GM19043 (cell line): ENCODE results near the gene EEF2.
"Not testable (repeated sequence)": the region's sequence is repeated elsewhere in the genome, so short reads cannot be mapped to it uniquely, and the experiment has no call there.

ENCODE experiments used
- ATAC-seq: cut with Tn5 transposase; IDR thresholded peaks from one replicate; pipeline ENCODE4 v1.9.1; 2021; ENCODE audit warnings: low read depth; ENCODE audit not compliant: unreplicated experiment

EEF2 gene

GRCh38 chr19:3970808-3971598, 14.3 kb downstream of the EEF2 start, which contains the start of gene DAPK3:
DAPK3 (minus strand) TSS chr19:3971099; CDS start chr19:3969735, 1,364 bp downstream.
- ATAC-seq, result peak; percentile 92

- ATAC-seq, result no peak
Measured at GRCh38 chr19:3970313-3970807, 14.9 kb downstream of the EEF2 start.

- no peak for ATAC-seq
Measured at GRCh38 chr19:3969435-3970312, 15.6 kb downstream of the EEF2 start.

DNA sequence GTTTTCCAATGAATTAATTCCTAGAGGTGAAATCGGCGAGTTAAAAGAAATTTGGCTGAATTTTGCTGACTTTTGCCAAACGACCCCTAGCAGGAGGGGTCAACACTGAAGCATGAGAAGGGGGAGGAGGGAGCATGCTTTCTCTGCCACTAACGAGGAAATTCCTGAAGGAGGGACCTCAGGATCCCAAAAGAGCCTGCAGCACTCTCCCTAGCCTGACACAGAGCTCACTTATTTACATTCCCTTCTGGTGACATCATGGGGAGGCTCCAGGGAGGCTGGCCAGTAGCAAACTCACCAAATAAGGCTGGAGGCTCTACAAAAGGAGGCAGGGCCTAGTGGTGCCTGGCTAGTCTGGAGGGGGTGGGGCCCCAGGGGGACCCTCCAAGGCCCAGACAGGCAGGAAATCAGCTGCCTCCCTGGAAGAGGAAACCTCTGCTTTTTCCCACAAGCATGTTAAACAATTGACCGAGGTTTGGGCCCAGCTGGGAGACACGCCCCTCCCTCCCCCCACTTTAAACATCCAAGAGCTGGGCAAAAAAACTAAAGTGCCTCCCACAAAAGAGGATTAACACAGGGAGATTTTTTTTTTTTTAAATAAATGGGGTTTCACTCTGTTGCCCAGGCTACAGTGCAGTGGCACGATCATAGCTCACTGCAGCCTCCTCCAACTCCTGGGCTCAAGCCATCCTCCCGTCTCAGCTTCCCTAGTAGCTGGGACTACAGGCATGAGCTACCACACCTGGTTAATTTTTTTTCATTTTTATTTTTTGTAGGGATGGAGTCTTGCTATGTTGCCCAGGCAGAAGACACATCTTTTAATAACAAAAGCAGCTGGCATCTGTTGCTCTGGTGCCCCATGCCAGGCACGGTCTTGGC, 16.5 kb downstream of the EEF2 start:
- no peak for ATAC-seq

GRCh38 chr19:3967983-3968382, 17.3 kb downstream of the EEF2 start:
- not testable (repeated sequence) for ATAC-seq

DNA sequence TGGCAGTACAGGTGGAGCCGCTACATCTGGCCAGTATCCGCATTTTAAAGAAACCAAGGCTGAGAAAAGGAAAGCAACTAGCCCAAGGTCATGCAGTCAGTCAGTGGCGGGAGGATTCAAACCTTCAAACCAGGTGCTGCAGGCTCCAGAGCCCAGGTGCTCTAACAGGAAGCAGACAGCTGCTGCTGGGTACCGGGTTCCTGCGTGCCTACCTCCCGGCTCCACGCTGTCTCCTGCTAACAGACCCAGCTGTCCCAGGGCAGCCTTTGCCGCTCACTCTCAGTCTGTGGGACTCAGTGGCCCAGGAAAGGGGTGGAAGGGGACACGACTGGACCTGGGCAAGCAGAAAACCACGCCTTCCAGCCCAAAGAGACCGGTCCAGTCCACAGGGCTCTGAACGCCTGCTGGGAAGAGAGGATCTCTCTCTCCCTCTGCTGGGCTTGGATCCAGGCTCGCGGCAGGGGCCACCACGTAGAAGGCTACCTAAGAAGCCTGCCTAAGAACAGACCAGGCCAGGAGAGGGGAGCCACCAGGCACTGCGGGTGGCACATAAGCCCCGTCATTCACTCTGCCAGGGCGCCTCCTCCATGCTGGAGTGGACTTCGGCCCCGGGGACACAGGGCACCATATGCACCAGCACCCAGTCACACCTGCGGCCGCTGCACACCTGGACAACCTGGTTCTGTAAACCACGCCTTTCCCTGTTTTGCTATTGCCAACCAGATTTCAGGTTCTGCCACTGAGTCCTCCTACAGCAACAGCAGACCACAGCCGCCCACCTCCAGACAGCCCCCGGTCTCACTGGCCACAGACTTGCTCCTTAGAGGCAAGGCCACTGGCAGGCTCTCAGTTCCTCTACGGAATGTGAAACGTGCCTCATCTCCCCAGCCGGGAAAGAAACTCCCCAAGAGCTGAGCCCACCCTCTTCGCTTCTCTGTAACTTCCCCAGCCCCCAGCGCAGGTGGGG, 18.9 kb downstream of the EEF2 start:
- no peak for ATAC-seq

DNA sequence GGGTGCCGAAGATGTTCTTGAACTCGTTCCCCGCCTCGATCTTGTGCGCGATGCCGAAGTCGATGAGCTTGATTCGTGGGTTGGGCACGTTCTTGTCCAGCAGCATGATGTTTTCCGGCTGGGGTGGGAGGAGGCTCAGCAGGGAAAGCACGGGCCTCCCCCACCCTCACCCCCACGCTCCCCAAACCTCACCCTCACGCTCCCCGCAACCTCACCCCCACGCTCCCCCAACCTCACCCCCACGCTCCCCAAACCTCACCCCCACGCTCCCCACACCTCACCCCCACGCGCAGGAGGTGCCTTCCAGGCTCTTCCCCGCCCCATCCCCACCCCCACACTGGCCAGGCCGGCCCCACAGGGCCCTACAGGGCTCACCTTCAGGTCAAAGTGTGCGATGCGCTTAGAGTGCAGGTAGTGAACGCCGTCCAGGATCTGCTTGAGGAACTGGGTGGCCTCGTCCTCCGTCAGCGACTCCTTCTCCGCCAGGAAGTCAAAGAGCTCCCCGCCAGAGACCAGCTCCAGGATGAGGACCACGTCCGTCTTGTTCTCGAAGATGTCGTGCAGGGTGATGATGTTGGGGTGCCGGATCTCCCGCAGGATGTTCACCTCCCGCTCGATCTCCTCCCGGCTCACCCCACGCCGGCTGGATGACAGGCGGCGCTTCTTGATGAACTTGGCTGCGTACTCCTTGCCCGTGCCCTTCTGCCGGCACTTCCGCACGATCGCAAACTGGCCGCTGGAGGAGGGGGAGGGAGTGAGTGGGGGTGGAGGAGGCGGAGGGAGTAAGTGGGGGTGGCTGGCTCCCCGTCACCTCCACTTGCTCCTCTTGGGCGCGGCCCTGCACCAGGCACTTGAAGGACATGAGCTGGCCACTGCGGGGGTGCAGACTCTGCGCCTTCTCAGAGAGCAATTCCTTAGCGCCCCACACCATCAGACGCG, 20.7 kb downstream of the EEF2 start:
- ATAC-seq, result no peak

DNA sequence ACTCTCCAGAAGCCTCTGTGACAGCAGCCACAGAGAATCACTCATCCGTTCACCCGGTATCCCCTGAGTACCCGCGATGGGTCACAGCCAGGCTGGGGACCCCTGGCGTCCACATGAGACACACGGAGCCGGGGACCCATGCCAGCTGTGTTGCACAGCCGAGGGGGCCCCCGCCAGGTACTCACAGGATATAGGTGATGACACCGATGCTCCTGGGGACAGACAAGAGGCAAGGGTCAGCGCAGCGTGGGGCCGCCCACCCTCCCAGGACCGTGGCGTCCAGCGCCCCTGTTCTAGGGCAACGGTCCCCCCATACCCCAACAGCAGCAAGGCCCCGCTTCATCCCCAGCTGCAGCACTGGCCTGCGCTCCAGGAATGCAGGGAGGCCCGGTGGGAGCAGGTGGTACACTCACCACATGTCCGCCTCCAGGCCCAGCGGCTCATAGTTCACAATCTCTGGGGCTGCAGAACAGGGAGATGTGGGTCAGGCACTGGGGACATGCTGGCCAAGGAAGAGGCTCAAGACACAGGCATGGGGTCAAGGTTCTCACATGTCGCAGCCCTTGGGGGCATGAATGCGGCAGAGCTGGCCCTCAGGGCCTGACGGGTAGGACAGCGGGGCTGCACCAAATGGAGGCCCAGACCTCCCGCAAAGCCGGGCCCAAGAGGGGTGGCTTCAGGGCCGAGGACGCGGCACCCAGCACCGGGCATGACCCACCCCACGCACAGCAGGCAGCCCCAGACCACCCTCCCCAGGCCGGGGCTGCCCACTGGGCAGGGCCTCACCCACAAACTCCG, 21.6 kb downstream of the EEF2 start:
- ATAC-seq, result no peak

- ATAC-seq, result no peak
Measured at GRCh38 chr19:3961007-3961406, 24.3 kb downstream of the EEF2 start.

DNA sequence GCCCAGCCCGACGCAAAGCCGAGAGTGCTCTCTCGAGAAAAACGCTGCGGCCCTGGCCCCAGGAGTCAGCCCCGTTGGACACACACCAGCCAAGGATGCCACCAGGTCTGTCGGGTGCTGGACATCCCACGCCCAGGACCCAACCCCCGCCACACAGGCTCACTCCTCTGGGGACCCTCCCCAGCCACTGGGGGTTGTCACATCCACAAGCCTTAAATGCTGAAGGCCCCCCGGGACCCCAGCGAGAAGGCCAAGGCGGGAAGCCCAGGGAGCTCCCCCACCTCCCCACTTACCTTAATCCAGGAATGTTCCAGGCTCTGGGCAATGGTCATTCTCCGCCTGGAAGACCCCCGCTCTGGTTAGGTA, 25.5 kb downstream of the EEF2 start:
- no peak for ATAC-seq

GRCh38 chr19:3958836-3959765, 26.2 kb downstream of the EEF2 start:
- ATAC-seq, result no peak

DNA sequence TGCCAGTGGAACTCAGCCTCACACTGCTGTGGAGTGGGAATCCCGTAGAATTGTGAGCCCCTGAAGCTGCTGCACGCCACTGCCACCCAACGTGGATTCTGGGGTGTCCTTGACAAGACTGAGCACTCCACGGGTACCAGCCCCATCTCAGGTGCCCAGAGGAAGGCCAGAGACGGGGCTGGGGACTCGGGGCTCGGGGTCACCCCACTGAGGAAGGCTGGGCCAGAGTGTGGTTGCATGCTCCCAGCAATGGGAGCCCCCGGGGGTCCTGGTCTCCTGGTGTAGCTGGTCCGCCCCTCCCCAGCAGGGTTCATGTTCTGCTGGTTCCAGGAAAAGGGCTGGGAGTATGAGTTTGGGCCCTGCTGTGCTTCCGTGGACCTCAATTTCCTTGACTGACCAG, 29.6 kb downstream of the EEF2 start:
- ATAC-seq, result no peak

DNA sequence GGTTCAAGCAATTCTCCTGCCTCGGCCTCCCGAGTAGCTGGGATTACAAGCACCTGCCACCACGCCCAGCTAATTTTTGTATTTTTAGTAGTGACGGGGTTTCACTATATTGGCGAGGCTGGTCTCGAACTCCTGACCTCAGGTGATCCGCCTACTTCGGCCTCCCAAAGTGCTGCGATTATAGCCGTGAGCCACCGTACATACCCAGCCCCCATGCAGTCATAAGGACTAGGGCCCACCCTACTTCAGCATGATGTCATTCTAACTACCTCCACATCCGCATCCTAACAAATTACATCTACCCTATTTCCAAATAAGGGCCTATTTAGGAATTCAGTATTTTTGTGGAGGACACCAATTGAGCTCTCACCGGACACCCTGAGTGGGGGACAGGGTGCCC, 30.0 kb downstream of the EEF2 start:
- not testable (repeated sequence) for ATAC-seq

DNA sequence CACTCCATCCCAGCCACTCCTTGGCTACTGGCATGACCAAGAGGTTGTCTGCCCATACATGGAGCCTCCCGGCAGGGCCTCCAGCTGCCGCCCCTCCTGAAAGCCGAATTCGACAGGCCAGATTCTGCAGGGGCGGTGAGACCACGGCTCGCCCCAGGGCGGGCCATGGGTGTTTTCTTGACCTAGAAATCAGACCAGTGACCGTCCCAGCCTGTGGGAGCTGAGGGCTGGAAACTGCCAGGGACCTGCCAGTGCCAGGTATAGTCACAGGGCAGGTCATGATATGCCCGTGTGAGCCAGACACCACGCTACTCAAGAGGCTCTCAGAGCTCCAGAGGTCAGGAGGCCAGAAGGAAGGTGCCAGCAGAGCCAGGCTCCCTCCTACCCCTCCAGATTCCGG, 31.2 kb downstream of the EEF2 start:
- ATAC-seq, result no peak

DNA sequence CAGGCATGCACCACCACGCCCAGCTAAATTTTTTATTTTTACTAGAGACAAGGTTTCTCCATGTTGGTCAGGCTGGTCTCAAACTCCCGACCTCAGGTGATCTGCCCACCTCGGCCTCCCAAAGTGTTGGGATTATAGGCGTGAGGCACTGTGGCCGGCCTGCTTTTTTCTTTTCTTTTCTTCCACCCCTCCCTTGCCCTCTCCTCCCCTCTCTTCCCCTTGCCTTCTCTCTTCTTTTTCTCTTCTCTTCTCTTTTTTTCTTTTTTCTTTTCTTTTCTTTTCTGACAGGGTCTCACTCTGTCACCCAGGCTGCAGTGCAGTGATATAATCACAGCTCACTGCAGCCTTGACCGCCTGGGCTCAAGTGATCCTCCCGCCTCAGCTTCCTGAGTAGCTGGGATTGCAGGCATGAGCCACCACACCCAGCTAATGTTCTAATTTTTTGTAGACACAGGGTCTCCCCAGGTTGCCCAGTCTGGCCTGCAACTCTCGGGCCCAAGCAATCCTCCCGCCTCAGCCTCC, 32.4 kb downstream of the EEF2 start:
- not testable (repeated sequence) for ATAC-seq
